Spleen (tissue), 7 donors: ENCODE measurements around the gene IPMK.

Experiments used
- CTCF ChIP-seq, 11 experiments: fragments of 200-600 bp in 7 of 11; fragments of 450-650 bp in 4 of 11; sonication (generic) in 4 of 11; IDR thresholded peaks in 8 of 11; conservative IDR thresholded peaks in 3 of 11; 1 replicate in 7 of 11; 2 replicates in 4 of 11; pipeline versions ENCODE4 v1.4.0 to v1.8.0; 2016 to 2021; ENCODE audit warnings: antibody characterized with exemption in 11 of 11, inconsistent platforms in 4 of 11, mild to moderate bottlenecking in 1 of 11
- POLR2A ChIP-seq, 3 donors: fragments of 450-650 bp; IDR thresholded peaks; one replicate each; pipeline ENCODE4 v1.5.1; 2017; ENCODE audit warnings: antibody characterized with exemption in 3 of 3, mild to moderate bottlenecking in 1 of 3
- donor health status: DM: no; HTN: no; CAD: no; lungs with moderate emphysema.
- donor health status: DM: no; HTN: no; CAD: no.
- donor health status: DM: no; HTN: no; CAD: no.

GRCh38 chr10:58157076-58157766 is 110.5 kb downstream of the IPMK start:
- no peak for TF ChIP-seq CTCF (IDR thresholded peaks at IDR 0.05 in 8 of 11, conservative IDR thresholded peaks at IDR 0.05 in 3 of 11)
- TF ChIP-seq POLR2A (IDR thresholded peaks at IDR 0.05) = no peak
